GM19099 (cell line): ENCODE data around the gene HERC3.

Experiments used
- POLR2A ChIP-seq: IDR thresholded peaks from 3 replicates; pipeline ENCODE4 v1.6.1; 2011; ENCODE audit warnings: low read depth; ENCODE audit not compliant: insufficient read length; ENCODE audit errors: extremely low read depth

HERC3 gene

DNA sequence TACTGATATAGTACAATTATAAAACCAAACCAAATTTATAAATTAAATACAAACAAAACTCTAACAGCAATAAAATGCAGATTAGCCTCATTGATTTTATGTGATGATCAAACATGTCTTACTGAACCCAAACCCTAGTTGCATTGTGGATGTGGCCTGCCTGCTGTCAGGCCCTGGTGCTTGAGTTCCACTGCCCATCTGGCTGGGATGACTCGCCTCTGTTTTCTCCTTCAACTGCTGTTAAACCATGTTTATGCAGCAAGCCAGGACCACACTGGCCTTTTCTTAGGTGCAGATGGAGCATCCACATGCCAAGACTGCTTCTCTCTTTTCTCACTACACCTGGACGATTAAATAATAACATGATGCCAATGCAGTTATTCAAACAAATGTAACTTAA lies 82.7 kb downstream of the HERC3 start:
- no peak for TF ChIP-seq POLR2A

DNA sequence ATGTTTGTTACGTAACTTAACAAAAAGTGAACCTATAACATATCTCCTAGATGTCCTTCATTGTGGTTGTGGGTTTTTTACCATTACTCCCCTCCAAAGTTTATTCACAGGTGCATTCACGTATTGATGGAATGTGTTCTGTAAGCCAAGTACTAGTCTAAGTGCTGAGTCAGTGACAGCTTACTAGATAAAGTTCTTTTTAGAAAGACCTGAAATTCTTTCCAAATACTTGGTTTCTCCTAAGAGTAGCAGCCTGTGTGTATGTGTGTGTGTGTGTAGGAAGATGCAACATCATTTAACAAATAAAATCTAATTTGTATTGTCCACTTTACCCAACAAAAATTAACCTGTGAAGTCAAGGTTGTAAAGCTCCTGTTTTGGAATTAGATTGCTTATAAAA lies 83.3 kb downstream of the HERC3 start:
- TF ChIP-seq POLR2A = no peak

DNA sequence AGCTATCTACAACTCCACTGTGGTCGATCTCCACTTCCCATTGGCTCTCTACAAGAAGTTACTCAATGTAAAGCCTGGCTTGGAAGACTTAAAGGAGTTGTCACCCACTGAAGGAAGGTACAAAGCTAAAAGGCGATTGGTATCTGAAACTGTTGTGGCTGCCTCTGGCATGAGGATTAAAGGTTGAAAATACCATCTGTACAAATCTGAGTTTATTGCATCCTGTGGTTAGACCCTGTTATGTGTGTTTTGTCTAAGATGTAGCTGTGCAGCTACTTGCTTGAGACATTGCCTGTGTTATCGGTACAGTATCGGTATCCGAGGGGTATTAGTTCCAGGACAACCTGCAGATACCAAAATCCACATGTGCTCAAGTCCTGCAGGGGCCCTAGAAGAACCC lies 88.9 kb downstream of the HERC3 start:
- no peak for TF ChIP-seq POLR2A

DNA sequence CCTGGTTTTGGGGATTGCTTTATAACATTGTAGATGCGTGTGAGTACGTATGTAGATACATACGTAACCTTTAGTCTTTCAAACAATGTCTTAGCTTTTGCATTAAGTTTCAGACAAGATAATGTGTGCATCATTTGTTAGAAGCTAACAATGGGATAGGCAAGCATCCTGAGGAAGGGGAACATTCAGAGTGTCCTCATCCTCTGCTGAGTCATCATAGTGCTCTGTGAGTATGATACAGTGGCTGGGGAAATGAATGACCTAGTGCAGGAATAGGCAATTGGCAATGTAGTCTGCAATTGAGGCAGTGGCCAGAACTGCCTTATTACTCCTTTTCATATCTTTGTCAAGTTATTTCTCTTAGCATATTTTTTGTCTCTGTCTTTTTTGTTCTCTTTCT lies 98.1 kb downstream of the HERC3 start:
- no peak for TF ChIP-seq POLR2A

DNA sequence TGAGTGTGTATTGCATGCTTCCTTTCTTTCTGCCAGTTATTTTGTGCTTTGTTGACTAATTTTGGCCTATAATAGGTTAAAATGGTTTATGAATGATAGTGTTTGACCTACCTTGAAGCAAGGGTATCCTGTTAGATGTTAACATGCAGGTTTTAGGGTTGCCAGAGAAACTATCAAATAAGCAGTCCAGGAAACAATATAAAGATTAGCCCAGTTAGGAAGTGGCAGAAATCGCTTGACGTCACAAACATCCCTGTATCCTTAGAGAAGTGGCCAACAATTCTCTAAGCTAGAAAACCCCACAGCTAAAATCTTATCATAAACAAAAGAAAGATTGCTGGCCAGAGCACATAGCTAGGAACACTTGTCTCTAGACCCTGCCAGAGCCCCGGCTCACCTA lies 101.5 kb downstream of the HERC3 start:
- TF ChIP-seq POLR2A = no peak

DNA sequence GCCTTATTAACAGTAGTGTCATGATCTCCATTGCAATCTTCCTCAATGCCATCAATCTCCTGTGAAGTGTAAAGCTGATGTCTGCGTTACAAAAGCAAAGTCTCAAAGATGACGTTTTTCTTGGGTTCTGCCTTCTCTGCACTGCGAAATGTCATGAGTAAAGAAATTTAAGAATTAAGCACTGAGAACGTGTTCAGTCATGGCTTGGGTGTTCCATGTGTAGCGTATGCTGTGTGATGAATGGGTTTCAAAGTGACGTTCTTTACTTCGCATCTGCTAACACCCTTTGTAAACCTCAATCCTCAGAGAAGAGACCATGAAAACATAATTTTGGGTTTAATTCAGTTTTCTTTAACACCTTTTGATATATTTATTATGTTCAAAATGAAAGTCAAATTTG lies 104.3 kb downstream of the HERC3 start:
- no peak for TF ChIP-seq POLR2A

DNA sequence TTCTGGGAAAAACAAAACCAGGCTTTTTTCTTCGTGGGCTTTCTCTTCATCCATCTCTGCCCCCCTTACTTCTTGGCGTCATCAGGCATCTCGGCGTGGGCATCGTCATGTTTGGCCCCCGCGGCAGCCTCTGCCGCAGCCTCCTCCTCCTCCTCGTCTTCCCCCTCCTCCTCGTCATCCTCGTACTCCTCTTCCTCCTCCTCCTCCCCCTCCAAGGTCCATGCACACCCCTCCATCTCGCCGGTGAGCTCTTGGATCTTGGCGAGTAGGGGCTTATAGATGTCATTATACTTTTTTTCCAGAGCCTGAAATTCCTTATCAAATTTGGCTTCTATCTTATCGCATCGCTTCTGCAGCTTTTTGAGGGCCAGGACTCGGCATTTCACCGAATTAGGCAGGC lies 104.9 kb downstream of the HERC3 start:
- TF ChIP-seq POLR2A = no peak

DNA sequence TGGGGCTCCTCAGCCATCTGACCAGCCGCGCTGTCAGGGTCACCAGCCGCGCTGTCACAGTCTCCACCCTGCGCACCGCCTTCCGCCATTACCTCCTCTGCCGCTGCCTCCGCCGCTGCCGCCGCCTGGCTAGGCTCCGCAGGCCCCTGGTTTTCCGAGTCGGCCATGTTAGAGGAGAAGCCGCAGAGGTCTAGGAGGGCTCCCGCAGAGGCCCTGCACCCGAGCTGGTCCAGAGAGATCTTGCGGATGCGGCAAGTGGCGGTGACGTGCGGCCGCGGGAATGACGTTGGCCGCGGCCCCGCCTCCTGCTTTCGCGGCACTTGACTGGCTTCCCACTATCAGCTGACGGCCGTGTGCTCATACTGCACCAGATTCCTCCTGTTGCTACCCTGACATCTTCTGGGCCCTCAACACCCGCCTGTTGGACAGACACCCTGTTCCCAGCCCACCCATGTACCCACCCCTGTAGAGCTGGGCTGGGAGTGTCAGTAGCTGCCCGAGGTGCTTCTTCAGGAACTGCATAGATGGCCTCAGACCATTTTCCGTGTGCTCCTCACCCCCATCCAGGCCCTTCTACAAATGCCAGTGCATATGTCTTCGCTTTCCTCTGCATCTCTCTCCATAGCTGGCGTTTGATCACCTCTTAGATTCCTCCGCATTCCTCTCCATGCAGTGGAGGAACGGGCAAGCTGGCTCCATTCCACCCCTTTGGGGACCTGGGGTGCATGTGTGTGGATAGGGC lies 105.5 kb downstream of the HERC3 start, which contains the start of gene NAP1L5:
TSS of gene NAP1L5 (minus strand) at position 242 of the 742 bp plus-strand sequence. CDS start at position 167, 75 bp downstream.
- peak; percentile 41 for TF ChIP-seq POLR2A

DNA sequence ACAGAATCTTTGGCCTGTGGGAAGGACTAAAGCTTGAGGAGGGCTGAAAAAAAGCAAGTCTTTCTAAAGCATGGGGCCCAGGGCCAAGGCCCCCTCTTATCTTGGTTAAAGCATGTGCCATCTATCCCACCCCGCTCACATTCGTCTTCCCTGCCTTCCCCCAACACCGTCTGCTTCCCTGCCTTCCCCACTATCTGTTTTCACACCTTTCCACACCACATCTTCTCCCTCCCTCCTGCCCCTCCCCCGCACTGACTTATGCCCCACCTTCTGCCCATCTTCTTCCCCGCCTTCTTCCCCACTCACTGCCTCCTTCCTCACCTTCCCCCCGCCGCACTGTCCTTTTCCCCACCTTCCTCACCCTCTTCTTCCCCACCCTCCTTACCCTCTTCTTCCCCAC lies 106.2 kb downstream of the HERC3 start:
- no peak for TF ChIP-seq POLR2A

DNA sequence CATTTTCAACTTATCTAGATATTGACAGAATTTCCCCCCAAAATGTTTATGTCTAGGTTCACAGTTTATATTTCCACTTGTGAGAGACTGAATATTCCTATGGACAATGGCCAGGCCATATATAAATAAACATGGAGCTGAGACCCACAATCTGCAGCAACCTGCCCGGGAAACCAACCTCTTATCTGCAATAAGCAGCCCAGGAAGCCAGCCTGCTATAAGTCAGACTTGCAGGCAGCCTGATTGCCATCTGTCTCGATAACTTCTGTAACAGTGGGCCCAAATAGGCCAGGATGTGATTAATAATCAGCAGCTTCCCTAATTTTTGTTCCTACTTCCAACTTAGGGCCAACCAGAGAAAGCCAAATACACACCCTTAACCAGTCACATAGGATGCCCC lies 110.5 kb downstream of the HERC3 start:
- no peak for TF ChIP-seq POLR2A

DNA sequence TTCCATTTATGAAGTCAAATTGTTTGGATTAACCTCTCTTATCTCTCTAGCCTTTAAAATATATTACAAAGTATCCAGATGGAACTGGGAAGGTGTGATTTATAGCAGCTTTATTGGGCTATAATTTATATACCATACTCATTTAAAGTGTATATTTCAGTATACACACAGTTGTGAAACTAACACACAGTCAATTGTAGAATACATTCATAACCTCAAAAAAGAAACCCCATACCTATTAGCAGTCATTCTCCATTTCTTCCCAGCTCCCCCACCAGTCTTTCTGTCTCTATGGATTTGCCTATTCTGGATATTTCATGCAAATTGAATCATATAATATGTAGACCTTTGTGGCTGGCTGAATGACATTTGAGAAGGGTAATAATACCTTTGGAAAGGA lies 112.9 kb downstream of the HERC3 start:
- no peak for TF ChIP-seq POLR2A

DNA sequence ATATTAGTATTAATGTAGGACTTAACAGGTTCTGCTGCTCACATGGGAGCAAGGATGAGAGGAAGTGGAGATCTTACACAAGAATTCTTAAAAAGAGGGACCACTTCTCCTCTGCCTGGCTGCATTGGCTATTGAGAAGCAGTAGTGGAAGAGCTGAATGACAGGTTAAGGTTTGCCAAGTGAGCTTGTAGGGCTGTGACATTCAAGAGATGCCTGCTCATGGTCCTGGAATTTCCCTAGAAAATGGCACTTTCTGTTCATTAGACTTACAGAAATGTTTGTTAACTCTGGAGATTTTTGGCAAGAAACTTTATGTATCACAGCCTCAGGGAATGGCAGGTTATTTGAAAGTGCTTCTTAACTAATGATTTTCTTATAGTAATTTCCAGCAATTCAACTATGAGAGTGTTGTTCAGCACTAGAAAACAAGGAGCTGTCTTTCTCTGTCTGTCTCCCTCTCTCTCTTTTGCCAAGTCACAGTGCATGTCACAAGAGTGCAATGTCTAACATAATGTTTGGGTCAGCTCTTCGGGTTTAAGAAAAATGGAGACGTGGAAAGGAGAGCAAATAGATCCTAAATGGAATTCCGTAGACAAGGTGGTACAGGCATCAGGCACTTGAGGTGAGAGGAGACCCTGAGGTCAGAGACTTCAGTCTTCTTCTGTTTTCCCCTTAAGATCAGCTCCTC lies 113.7 kb downstream of the HERC3 start:
- TF ChIP-seq POLR2A = no peak

DNA sequence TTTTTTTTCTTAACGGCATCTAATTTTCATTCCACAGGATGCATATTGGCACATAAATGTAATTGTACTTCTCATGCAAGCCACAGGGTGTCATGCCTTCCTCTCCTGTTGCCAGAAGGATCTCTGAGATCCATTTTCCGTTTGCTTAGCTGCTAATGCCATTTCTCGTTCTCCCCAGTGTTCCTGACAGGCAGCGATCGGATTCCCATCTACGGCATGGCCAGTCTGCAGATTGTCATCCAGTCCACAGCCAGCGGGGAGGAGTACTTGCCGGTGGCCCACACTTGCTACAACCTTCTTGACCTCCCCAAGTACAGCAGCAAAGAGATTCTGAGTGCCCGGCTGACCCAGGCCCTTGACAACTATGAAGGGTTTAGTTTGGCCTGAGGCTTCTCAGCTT lies 114.3 kb downstream of the HERC3 start:
- no peak for TF ChIP-seq POLR2A

DNA sequence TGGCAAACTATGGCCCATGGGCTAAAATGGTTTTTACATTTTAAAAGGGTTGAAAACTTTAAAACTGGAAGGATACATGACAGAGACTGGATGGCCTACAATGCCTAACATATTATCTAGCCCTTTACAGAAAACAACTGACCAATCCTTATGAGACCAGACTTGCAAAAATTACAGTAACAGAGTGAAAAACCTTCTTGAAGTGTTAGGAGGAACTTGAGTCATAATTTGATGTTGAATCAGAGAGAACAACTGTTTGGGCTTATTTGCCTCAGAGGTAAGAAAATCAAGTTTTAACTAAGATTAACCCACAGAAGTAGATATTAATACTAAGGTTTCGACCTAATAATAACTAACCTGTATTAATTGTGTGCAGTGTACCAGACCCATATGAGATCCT lies 117.7 kb downstream of the HERC3 start:
- no peak for TF ChIP-seq POLR2A

DNA sequence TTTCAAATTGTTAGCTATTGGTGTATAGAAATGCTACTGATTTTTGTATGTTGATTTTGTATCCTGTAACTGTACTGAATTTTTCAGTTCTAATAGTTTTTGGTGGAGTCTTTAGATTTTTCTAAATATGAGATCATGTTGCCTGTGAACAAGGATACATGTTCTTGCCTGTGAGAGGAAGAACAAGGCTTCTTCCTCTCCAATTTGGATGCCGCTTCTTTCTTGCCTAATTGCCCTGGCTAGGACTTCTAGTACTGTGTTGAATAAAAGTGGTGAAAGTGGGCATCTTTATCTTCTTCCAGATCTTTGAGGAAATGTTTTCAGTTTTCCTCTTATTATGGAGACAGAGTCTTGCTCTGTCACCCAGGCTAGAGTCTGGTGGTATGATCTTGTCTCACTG lies 121.5 kb downstream of the HERC3 start:
- no peak for TF ChIP-seq POLR2A

DNA sequence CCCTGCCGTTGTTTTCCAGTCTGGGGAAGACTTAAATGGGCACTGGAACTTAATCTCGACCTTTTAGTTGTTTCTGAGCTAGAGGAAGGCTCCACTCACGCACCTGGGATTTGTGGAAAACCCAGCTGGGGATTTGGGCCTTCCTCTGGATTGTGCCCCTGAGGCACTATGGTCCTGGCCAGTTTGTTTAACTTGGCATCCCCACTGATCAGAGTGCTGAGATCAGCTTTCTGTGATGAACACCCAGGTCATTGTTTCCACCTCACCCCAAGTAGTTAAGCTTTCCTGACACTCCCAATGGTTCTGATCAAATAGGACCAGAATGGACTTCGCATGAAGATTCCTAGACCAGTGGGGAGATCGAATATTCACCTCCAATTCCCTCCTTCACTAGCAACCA lies 125.8 kb downstream of the HERC3 start:
- no peak for TF ChIP-seq POLR2A
